ENCODE measurements around the gene KCNJ12.
"Not testable (repeated sequence)": the region's sequence is repeated elsewhere in the genome, so short reads cannot be mapped to it uniquely, and the experiment has no call there.

KCNJ12 gene

GRCh38 chr17:21413570-21414279, 37.6 kb downstream of the KCNJ12 start:
- ATAC-seq; H3K36me3 Mint-ChIP-seq; H3K9me3 Mint-ChIP-seq; H3K27ac Mint-ChIP-seq; H3K4me3 Mint-ChIP-seq; H3K4me1 Mint-ChIP-seq; DNase-seq (ENCODE audit: low spot score in 2 of 2): not testable (repeated sequence)

- not testable (repeated sequence) for H3K27ac Mint-ChIP-seq; ATAC-seq; H3K4me1 Mint-ChIP-seq; H3K4me3 Mint-ChIP-seq; H3K9me3 Mint-ChIP-seq; H3K36me3 Mint-ChIP-seq; DNase-seq (ENCODE audit: low spot score in 2 of 2)
Measured at GRCh38 chr17:21414616-21415015, 38.5 kb downstream of the KCNJ12 start.

GRCh38 chr17:21415166-21415990, 39.2 kb downstream of the KCNJ12 start:
- DNase-seq (ENCODE audit: low spot score in 2 of 2); H3K36me3 Mint-ChIP-seq; H3K4me1 Mint-ChIP-seq; H3K4me3 Mint-ChIP-seq; ATAC-seq; H3K9me3 Mint-ChIP-seq; H3K27ac Mint-ChIP-seq: not testable (repeated sequence)

DNA sequence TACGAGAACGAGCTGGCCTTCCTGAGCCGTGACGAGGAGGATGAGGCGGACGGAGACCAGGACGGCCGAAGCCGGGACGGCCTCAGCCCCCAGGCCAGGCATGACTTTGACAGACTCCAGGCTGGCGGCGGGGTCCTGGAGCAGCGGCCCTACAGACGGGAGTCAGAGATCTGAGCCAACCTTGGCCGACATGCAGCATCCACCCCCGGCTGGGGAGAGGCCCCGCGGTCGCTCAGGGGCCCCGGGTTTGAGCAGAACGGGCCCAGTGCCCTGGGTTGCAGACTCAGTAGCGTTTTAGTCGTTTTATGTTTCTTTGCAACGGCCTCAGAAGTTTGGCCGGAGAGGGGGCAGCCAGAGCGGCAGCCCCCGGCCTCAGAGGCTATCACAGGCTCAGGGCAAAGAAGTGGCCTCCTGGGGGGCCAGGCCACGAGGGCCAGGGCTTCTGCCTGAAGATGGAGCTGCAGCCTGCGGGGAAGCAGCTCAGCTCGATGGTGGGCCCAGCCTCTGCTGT, 40.4 kb downstream of the KCNJ12 start:
- ATAC-seq; DNase-seq (ENCODE audit: low spot score in 2 of 2); H3K4me3 Mint-ChIP-seq; H3K27ac Mint-ChIP-seq; H3K4me1 Mint-ChIP-seq; H3K9me3 Mint-ChIP-seq; H3K36me3 Mint-ChIP-seq: not testable (repeated sequence)

DNA sequence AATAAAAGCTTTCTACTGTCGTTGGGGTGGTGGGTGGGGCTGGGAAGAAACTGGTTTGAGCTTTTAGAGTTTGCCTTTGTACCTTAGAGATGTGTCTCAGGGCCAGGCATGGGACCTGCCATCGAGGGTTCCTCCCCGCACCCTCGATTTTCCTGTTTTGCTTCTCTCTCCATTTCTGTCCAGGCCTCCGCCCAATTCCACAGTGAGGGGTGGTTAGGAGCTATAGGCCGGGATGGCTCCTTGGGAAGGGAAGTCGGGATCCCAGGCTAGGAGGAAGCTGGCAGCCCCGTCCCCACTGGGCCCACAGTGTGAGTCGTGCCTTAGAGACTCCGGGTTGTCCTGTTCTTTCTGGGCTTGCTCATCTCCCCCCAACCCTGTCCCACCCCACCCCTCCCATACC, 41.2 kb downstream of the KCNJ12 start:
- H3K36me3 Mint-ChIP-seq; DNase-seq (ENCODE audit: low spot score in 2 of 2); ATAC-seq; H3K4me1 Mint-ChIP-seq; H3K4me3 Mint-ChIP-seq; H3K27ac Mint-ChIP-seq; H3K9me3 Mint-ChIP-seq: not testable (repeated sequence)

- DNase-seq (ENCODE audit: low spot score in 2 of 2) = no peak
- ATAC-seq = no peak
- H3K9me3 Mint-ChIP-seq = no peaks in the 10 kb centered on the region
- H3K4me1 Mint-ChIP-seq = peaks cover 10% of the 10 kb centered on the region
- no peaks in the 10 kb centered on the region for H3K36me3 Mint-ChIP-seq
- H3K4me3 Mint-ChIP-seq = no peak overlapping the region
- no peak overlapping the region for H3K27ac Mint-ChIP-seq
Measured at GRCh38 chr17:21417921-21418320, 41.8 kb downstream of the KCNJ12 start.

DNA sequence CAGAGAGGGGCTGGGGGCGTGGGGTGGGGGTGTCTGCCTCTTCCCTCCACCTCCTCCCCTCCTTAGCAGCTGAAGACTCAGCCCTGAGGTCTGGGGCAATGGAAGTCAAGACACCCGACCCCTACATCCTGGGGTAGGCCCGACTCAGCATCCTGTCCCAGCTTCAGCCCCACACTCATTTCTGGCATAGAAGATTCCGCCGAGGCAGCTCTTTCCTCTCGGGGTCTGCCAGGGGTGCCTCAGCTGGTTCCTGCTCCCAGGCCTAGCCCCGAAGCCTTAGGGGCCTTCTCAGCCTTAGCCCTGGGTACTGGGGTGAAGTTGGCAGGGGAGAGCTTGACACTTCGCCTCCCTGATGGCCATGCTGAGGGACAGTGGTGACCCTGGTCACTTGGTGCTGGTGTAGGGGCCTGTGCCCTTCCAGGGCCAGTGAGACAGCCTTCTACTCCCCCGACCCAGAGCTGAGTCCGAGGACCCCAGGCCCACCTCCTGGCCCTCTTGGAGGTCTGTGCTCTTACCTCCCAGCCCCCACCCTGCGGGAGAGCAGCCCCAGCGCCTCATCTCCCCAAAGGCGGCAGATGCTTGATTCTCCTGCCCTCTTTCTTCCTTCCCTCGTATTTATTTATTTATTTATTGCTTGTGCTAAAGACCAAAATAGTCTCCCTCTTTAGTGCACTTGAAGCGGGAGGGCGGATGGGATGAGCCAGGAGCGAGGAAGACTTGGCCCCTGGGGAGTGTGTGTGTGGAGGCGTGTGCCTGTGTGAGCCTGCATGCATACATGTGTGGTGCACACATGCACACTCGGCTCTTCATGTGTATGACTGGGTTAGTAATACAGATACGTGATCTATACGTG, 42.5 kb downstream of the KCNJ12 start:
- Mint-ChIP-seq H3K4me1 (peaks cover 10% of the 10 kb centered on the region), H3K36me3 (no peaks in the 10 kb centered on the region), H3K9me3 (no peaks in the 10 kb centered on the region), H3K4me3 (no peak overlapping the region), H3K27ac (no peak overlapping the region)
- DNase-seq (ENCODE audit: low spot score in 2 of 2) (no peak), ATAC-seq (no peak)

GRCh38 chr17:21419299-21420239, 43.4 kb downstream of the KCNJ12 start:
- Mint-ChIP-seq H3K27ac (no peak overlapping the region), H3K4me3 (no peak overlapping the region), H3K4me1 (peaks cover 10% of the 10 kb centered on the region), H3K9me3 (no peaks in the 10 kb centered on the region), H3K36me3 (no peaks in the 10 kb centered on the region)
- ATAC-seq (no peak), DNase-seq (ENCODE audit: low spot score in 2 of 2) (no peak)

GRCh38 chr17:21420503-21421090, 44.4 kb downstream of the KCNJ12 start:
- not testable (repeated sequence) for H3K36me3 Mint-ChIP-seq; DNase-seq (ENCODE audit: low spot score in 2 of 2); ATAC-seq; H3K4me3 Mint-ChIP-seq; H3K9me3 Mint-ChIP-seq; H3K27ac Mint-ChIP-seq; H3K4me1 Mint-ChIP-seq

DNA sequence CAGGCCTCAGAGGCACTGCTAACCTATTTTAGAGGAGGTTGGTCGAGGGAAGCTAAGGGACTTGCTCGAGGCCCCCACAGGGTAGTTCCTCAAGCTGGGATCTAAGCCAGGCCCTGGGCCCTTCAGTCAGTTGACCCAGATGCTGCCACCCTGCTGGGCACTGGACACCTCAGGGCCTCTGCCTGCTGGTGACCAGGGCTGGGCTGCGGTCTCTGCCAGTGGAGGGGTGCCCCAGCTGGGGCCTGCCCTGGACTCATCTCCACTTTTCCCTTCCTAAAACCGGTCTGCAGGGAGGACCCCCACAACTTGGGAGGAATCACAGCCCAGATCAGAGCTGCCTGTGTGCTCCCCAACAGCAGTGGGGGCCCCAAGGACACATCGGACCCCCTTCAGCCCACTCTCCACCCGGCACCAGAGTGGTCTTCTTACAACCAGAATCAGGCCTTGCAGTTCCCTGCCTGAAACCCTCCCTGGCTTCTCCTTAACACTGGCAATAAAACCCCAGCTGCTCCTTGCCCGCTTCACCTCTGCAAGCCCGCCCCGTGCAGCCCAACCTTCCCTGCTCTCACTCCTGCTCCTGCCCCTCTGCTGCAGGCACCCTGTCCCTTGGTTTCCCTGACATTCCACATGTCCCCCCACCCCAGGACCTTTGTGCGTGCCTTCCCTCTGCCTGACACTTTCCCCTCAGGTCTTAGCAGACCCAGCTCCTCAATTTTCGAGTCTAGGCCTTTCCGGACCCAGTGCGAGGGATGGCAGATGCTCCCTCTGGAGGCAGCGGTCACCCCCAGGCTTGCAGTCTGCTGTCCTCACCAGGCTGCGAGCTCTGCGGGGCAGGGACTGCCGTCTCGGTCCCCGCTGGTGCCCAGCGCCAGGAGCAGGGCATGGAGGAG, 45.5 kb downstream of the KCNJ12 start:
- not testable (repeated sequence) for H3K4me1 Mint-ChIP-seq; H3K9me3 Mint-ChIP-seq; ATAC-seq; DNase-seq (ENCODE audit: low spot score in 2 of 2); H3K4me3 Mint-ChIP-seq; H3K36me3 Mint-ChIP-seq
- peak overlapping the region; percentile 54 for H3K27ac Mint-ChIP-seq

GRCh38 chr17:21422311-21423189, 46.4 kb downstream of the KCNJ12 start:
- DNase-seq (ENCODE audit: low spot score in 2 of 2); H3K4me3 Mint-ChIP-seq; H3K36me3 Mint-ChIP-seq; ATAC-seq; H3K9me3 Mint-ChIP-seq; H3K4me1 Mint-ChIP-seq; H3K27ac Mint-ChIP-seq: not testable (repeated sequence)

- H3K4me1 Mint-ChIP-seq; H3K27ac Mint-ChIP-seq; H3K36me3 Mint-ChIP-seq; ATAC-seq; H3K9me3 Mint-ChIP-seq; DNase-seq (ENCODE audit: low spot score in 2 of 2); H3K4me3 Mint-ChIP-seq: not testable (repeated sequence)
Measured at GRCh38 chr17:21423190-21423493, 47.0 kb downstream of the KCNJ12 start.

DNA sequence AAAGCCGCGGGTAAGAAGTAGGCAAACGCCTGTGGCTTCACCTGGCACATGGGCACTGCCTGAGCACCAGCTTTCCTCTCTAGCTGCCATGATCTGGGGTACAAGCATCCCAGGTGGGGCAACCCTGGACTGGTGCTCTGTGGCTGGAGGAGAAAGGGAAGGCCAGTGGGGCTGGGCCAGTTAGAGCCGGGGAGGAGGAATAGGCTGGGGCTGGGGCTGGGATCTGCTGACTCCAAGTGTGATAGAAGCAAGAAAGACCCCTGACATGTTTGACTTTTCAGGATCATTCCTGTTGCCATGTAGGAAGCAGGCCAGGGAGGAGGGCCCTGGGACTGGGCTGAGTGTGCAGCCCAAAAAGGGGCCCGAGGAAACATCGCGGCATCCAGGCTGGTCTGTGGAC, 48.5 kb downstream of the KCNJ12 start:
- H3K4me1 Mint-ChIP-seq, H3K27ac Mint-ChIP-seq: not testable (repeated sequence)

More for the DNA sequence above, 48.5 kb downstream of the KCNJ12 start:
- not testable (repeated sequence) for ATAC-seq; DNase-seq (ENCODE audit: low spot score in 2 of 2); H3K4me3 Mint-ChIP-seq; H3K9me3 Mint-ChIP-seq; H3K36me3 Mint-ChIP-seq

All from stimulated activated effector memory CD8-positive, alpha-beta T cell treated with anti-CD3 and anti-CD28 coated beads, Interleukin-12 subunit alpha, Interleukin-12 subunit beta, amount 100 ng/mL, for 72 hours (primary cell).